AG04449 (cell line): ENCODE measurements around the gene PTBP3.

Experiments
- CTCF ChIA-PET: fragments of 350-600 bp; formaldehyde crosslinking; extraction: SDS; loops from one replicate; lab custom pipeline; 2021; ENCODE audit warnings: antibody characterized with exemption; lab: Yijun Ruan, JAX
- POLR2A ChIA-PET: fragments of 400-600, 350-600 bp; formaldehyde crosslinking; extraction: SDS; loops from one replicate; lab custom pipeline; 2020; ENCODE audit warnings: antibody characterized with exemption, inconsistent platforms; lab: Yijun Ruan, JAX
- DNase-seq: peaks from one replicate; pipeline ENCODE4 v3.0.0-alpha.2; 2010; ENCODE audit warnings: low read depth, low spot score
- H3K4me3 ChIP-seq: 2 replicates; pipeline ENCODE4 v1.5.1; 2011; ENCODE audit warnings: low read depth, mild to moderate bottlenecking, control low read depth, low read length
- CTCF ChIP-seq: IDR thresholded peaks from one replicate; pipeline ENCODE4 v1.5.1; 2011; ENCODE audit warnings: mild to moderate bottlenecking, moderate library complexity, low read length, control low read depth, inconsistent platforms; ENCODE audit not compliant: insufficient read depth; ENCODE audit errors: missing control alignments

Gene PTBP3

GRCh38 chr9:112310826-112311225, 22.6 kb downstream of the PTBP3 start:
- ChIA-PET CTCF (no interaction called here), POLR2A (no interaction called here)
- no peak for TF ChIP-seq CTCF
- no peak for DNase-seq
- no peak overlapping the region for H3K4me3 ChIP-seq

GRCh38 chr9:112308588-112308987, 24.8 kb downstream of the PTBP3 start:
- DNase-seq = no peak
- TF ChIP-seq CTCF = no peak
- ChIA-PET POLR2A (no interaction called here), CTCF (no interaction called here)
- no peak overlapping the region for H3K4me3 ChIP-seq

GRCh38 chr9:112301420-112301819, 32.0 kb downstream of the PTBP3 start:
- POLR2A ChIA-PET = no interaction called here
- no peak overlapping the region for H3K4me3 ChIP-seq
- TF ChIP-seq CTCF = no peak
- CTCF ChIA-PET = no interaction called here
- DNase-seq = no peak

- POLR2A ChIA-PET = no interaction called here
- TF ChIP-seq CTCF = no peak
- H3K4me3 ChIP-seq = no peak overlapping the region
- CTCF ChIA-PET = no interaction called here
- no peak for DNase-seq
Measured at GRCh38 chr9:112299514-112299913, 33.9 kb downstream of the PTBP3 start.

- no peak overlapping the region for H3K4me3 ChIP-seq
- no peak for TF ChIP-seq CTCF
- DNase-seq = no peak
- CTCF ChIA-PET = interaction anchor here (1.0 to 1.5 kb wide), 2 partner anchors 65 to 199 kb away, joined by 3 to 5 read pairs; no protein-coding TSS in a partner anchor
- POLR2A ChIA-PET = no interaction called here
Measured at GRCh38 chr9:112296929-112297328, 36.5 kb downstream of the PTBP3 start.

GRCh38 chr9:112295174-112295573, 38.2 kb downstream of the PTBP3 start:
- H3K4me3 ChIP-seq = no peak overlapping the region
- ChIA-PET CTCF (interaction anchor here (0.9 to 1.5 kb wide), 3 partner anchors 11 to 66 kb away, joined by 4 to 5 read pairs (median 4); no protein-coding TSS in a partner anchor), POLR2A (no interaction called here)
- TF ChIP-seq CTCF = no peak
- DNase-seq = no peak
